ENCODE data around the gene NTNG2.

Gene NTNG2

GRCh38 chr9:132238026-132238972, 76.4 kb downstream of the NTNG2 start:
- DNase-seq = no peak

DNA sequence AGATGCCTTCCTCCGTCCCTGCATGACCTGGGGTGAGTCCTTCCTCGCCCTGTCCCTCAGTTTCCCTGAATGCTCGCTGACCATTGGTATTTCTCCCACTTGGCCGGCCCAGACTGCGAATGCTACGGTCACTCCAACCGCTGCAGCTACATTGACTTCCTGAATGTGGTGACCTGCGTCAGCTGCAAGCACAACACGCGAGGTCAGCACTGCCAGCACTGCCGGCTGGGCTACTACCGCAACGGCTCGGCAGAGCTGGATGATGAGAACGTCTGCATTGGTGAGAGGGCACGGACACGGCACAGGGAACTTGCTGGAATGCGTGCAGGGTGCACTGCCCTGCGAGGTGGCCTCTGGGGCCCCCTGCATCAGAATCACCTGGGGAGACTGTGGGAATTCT, 77.1 kb downstream of the NTNG2 start:
- DNase-seq = no peak

- no peak for DNase-seq
These were observed 77.7 kb downstream of the NTNG2 start for GRCh38 chr9:132239518-132239917.

DNA sequence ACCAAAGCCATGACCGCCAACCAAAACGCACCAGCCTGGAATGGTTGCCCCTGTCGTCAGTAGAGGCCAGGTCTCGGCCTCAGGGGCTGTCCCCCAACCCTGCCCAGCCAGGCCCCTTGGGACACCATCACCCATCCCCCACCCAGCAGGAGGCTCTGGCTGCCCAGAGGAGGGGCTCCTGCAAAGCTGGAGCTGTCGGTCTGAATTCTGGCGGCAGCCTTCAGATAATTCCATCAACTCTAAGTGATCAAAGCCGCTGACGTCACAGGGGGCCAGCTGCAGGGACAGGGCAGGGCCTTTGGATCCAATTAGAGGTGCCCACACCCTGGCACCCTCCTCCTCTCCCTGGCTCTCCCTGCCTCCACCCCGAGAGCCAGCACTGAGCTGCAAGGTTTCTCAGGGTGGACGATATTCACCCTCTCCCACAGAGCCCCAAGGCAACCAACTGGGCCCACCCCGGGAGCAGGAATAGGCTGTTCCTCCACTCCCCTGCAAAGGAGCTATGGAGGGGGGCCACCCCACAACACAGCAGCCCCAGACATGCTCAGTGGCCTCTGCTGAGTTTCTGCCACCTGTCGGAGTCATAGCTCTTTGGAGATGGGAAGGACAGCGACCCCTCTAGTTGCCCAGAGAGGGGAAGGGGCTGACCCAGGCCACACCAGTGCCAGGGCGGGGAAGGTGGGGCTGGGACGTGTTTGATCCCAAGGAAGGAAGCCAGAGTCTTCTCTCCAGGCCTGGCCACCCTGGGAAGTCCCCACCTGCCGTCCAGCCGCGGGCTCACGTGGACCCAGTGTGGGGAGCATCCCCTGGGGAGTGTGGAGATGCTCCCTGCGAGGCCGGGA, 78.4 kb downstream of the NTNG2 start:
- no peak for DNase-seq

GRCh38 chr9:132240841-132241482, 79.1 kb downstream of the NTNG2 start:
- DNase-seq = peak; percentile 48

DNA sequence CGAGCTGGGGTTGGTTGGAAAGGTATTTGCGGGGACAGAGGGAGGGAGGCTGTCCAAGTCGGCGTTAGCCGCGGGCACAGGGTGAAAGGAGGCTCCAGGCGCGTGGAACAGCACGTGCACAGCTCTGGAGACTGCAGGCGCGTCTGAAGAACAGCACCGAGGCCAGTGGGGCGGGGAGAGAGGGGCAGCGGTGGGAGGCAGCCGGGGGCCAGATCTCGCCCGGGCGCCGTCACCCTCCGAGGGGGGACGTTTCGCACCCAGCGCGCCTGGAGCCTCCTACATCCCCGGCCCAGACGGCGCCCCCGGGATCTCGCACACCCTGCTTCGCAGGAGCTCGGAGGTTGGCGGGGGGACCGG, 79.6 kb downstream of the NTNG2 start:
- DNase-seq = no peak

DNA sequence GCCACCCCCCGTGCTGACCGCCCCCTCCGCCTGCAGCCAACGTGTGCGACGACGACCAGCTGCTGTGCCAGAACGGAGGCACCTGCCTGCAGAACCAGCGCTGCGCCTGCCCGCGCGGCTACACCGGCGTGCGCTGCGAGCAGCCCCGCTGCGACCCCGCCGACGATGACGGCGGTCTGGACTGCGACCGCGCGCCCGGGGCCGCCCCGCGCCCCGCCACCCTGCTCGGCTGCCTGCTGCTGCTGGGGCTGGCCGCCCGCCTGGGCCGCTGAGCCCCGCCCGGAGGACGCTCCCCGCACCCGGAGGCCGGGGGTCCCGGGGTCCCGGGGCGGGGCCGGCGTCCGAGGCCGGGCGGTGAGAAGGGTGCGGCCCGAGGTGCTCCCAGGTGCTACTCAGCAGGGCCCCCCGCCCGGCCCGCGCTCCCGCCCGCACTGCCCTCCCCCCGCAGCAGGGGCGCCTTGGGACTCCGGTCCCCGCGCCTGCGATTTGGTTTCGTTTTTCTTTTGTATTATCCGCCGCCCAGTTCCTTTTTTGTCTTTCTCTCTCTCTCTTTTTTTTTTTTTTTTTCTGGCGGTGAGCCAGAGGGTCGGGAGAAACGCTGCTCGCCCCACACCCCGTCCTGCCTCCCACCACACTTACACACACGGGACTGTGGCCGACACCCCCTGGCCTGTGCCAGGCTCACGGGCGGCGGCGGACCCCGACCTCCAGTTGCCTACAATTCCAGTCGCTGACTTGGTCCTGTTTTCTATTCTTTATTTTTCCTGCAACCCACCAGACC, 80.2 kb downstream of the NTNG2 start:
- no peak for DNase-seq

DNA sequence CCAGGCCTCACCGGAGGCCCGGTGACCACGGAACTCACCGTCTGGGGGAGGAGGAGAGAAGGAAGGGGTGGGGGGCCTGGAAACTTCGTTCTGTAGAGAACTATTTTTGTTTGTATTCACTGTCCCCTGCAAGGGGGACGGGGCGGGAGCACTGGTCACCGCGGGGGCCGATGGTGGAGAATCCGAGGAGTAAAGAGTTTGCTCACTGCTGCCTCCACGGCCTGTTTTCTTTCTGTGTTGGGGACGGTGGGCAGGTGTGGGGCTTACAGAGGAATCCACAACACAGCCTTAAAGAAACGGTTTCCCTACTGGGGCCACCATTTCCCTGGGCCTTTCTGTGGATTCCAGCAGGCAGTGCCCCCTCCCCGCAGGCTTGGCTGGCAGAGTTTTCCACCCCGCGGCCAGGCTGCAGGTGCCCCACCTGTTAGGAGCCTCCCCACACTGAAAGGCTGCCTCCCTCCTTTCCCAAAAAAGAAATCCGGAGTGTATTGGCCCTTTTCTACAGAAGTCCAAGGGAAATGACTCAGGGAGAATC, 80.8 kb downstream of the NTNG2 start:
- no peak for DNase-seq

DNA sequence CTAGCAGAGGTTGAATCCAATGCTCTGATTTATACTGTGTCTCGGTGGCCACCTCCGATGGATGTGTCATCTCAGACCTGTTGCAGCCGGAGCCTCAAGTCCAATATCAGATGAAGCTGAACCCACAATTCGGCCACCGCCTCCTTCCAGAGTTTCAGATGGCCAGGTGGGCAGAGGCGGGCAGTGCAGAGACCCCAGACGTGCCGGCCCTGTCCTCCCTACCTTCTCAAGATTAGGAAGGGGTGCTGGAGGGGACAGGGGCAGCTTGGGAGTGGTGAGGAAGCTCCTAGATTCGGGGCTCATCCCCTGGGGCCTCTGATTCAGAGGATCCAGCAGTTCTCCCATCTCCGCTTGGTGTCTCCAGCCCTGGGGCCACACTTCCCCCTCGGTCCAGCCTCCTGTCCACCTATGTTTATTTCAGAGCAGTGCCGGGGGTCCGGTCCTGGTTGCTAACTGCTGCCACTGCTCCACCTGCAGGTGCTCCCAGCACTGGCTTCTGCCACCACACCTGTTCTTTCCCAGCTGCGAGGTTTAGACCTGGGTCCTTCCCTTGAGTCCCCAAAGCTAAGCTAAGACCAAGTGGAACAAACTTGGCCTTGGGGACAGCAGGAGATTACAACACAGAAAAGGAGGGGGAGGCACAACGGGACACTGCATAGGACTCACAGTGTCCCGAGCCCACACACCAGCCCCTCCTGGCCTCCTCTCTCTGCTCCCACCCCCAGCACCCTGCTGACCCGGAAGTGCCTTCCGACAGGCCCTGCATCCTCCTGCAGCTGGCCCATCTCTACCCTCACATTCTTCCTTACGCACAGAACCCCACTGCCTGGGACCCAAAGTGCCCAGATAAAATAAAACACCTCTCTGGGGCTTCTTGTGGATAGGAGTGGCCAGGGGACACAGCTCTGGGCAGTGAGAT, 81.6 kb downstream of the NTNG2 start:
- DNase-seq = no peak

DNA sequence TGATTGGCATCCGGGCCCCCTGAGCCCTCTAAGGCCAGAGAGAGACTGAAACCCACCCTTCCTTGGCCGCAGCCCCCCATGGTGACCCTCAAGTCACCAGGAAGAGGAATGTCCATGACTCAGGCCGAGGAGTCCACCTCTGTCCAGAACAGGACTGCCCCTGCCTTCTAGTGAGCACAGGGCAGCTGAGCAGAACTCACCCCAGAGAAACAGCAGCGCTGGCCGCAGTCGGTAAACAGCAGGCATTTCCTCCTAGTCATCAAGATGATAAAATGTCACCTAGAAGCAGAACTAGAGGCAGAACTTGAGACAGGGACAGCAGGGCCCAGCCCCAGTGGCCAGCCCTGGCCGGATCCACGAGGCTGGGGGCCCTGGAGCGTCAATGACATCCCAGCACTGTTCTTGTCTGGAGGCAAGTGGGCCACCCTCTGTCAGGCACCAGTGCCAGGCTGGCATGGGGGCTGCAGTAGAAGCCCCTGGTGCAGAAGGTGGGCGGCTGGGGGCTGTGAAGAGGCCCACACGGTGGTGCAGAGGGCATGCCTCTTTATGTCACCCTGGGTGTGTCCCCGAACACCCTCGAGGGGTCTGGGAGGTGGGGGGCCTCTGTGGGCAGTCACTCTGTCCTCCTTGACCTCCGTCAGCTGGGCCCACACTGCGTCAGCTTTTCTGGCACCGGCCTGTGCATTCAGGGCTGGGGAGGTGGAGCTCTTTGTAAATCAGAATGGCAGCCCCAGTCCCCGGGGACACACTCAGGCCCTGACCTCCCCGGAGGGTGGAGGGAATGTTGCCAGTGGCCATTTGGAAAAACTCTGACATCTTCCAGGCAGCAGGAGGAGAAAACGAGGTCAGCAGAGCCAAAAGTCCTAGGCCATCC, 83.0 kb downstream of the NTNG2 start:
- no peak for DNase-seq

DNA sequence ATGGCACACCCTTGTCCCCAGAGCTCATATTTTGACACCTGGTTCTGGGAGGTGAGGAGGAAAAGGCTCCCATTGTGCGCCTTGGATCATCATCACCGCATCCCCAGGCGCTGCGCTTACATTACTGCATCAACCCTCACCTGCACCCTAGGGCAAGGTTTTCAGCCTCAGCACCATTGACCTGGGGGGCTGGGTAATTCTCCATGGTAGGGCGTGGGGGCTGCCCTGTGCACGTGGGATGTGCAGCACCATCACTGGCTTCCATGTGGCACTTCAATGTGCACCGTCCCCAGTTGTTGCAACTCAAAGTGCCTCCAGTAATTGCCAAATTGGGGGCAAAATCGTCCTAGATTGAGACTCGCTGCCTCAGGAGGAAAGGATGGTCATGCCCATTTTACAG, 83.6 kb downstream of the NTNG2 start:
- DNase-seq = no peak

DNA sequence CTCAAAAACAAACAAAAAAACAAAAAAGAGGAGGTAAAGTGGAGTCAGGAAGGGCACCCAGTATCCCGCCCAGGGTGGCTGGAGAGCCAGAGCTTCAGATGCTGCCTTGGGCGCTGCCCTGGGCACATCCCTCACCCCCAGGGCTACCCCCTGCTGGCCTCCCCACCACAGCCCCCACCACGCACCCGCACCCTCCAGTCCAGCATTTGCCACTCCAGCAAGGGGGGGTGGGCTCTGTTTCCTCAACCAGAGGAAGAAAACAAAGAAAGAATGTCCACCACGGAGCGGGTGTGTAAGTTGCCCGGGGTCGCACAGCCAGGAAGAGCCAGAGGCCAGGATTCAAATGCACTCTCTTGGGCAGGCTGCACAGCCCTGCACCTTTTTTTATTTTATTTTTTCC, 86.1 kb downstream of the NTNG2 start:
- no peak for DNase-seq

DNA sequence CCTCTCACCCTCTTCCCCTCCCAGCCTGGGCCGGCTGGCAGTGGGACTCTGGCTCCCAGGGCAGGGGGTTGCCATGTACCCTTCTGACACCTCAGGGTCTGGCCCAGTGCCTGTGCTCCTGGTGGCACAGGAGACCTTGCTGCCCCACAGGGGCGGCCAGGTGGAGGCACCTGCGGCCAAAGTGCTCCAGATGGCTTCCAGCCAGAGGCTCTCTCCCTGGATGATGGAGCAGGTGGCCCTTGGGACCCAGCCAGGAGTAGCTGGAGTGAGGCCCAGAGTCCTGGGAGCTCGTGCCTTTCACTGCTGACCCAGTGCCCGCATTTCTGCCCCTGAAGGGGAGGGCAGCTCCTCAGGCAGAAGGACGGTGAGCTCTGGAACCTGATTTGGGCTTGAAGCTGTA, 87.3 kb downstream of the NTNG2 start:
- DNase-seq = no peak

GRCh38 chr9:132249690-132250089, 87.8 kb downstream of the NTNG2 start:
- DNase-seq = no peak

DNA sequence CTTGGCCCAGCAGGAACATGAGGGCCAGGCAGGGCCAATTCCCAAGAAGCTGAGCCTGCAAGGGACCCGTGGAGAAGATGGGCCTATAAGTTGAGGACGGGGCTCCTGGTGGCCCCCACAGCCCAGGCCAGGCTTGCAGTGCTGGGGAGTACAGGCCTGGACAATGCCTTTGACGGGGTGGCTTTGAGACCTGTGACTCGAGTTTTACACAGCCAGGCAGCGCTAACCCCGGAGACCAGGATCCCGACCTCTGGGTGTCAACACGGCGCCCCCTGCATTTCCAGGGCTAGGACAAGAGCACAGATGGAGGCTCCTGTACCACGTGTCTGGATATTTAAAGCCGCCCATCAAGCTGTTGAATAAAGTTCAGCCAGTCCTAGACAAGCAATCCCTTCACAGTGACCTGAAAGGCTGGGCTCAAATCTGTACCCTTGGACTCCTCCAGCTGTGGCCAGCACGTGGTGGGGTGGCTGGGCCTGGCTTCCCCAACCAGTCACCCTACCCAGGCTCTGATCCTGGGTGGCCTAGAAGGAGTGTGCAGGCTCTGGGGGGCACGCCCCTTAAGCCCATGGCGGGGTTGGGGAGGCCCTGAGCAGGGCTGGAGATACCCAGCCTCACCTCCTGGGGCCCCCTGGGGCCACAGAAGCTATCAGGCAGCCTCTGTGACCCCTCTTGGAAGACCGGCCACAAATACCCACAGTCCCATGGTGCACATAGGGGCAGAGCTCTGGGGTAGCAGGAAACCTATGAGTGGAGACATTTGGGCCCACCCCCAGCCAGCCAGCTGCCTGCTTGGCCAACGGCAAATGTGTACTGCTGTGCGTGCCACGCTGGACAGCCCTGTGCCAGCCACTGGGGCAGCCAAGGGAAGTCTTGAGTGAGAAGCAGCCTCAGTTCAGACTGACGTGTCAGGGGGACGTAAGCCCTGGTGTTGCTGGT, 88.7 kb downstream of the NTNG2 start:
- no peak for DNase-seq

GRCh38 chr9:132260846-132261245, 99.0 kb downstream of the NTNG2 start:
- no peak for DNase-seq

- no peak for DNase-seq
These were observed 104.2 kb downstream of the NTNG2 start for GRCh38 chr9:132266017-132266416.

DNA sequence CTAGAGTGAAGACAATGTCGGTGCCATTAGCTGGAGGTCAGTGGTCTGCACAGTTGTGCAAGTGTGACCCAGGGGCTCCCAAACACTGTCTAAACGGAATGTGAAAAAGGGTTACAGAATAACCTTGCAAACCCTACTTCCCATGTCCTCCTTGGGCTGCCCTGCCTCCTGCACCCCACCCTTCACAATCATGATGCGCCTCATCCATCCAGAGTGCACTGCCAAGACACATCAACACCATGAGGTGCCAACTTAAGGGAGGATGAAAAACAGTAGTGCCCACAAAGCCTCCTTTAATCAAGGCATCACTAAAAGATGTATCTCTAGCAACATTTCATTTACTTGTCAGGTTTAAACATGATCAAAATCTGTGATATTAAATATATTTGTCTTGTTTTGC, 105.8 kb downstream of the NTNG2 start:
- no peak for DNase-seq

DNA sequence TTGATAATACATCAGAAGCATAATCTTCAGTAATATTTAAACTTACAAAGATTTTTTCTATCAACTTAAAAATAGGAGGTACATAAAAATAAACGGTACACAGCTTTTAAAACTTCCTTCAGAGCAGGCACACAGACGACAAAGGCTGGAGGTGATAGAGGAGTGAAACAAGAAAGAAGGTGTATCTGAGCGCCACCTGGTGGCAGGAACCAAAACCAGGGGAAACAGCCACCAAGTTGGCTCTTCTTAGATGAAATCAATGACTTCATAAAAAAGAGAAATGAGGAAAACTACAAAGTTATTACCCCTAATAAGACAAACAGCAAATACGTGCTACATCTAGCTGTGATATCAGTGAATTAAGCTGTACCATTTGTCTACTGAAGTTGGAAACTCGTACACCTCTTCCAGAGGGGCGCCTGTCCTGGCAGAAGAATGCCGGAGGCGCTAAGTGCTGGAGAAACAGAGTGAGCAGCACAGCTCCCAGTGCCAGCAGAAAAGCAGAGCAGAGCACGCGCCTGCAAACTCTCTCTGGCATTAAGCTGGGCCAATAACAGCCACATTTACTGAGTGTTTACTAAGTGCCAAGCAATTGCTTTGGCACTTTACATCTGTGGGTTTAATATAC, 107.0 kb downstream of the NTNG2 start:
- peak; percentile 38 for DNase-seq
